GM20431 (cell line): ENCODE data around the gene FAM219B.

Experiments
- in situ Hi-C: fragments of 300-500 bp; cut with MseI, MboI; formaldehyde crosslinking; loops from one replicate; pipeline ENCODE4 v1.15.0; 2020; ENCODE audit warnings: low sequenced_read_pairs; ENCODE audit not compliant: unreplicated experiment

Gene FAM219B

GRCh38 chr15:74856537-74856936 lies 50.1 kb downstream of the FAM219B start:
- in situ Hi-C loops = no loop called here

- in situ Hi-C loops = no loop called here
Observed at GRCh38 chr15:74855857-74856256, 50.8 kb downstream of the FAM219B start.

DNA sequence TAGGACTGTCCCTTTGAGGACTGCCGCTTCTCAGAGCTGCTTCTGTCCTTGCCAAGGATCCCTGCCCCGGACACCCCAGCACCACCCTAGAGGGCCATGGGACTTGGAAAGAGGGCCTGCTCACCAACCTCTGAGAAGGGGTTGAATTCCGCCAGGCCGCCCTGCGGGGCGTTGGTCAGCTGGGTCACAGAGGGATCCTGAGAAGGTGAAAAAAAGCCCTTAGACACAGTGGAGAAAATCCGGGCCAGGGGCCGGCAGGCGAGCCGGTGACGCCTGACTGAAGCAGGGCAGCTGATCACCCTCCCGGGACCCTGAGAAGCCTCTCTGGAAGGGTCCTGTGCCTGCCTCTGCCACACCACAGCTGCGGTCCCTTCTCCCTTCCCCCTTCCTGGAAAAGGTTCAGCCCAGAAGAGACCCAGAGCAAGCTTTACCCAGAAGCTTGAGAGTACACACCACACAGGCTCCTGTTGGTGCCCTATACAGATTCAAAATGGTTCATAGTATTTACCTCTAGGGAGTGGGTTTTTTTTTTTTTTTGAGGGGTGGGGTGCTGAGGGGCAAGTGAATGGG lies 52.1 kb downstream of the FAM219B start:
- in situ Hi-C loops = no loop called here

DNA sequence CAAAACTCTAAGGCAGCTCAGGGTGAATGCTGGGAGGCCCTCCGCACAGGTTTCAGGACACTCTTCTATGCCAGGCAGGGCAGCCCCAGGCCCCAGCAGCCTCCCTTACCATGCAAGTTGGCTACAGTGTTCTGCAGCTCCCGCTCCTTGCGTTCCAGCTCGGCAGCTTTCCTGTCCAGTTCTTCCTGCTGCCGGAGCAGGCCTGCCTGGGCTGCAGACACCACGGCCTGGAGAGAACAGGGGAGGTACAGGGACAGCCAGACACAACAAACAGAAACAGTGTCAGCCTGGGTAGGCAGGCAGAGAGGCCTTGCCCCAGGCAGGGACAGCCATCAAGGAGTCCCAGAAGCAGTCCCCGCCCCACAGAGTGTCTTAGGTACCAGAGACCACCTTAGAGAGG lies 54.7 kb downstream of the FAM219B start:
- in situ Hi-C loops = no loop called here

- in situ Hi-C loops = no loop called here
Observed at GRCh38 chr15:74850393-74850792, 56.3 kb downstream of the FAM219B start.
